ENCODE measurements around the gene GFM2. TPM values are rescaled to one million over a fixed set of nuclear protein-coding genes. Genes with fewer than 3 reads are reported as not detected.

GFM2 gene
- total and polyA plus RNA-seq, 2 of the 8 experiments (the other 6 are each of a cell fraction or from before 2014, with no cell fraction given): 17.8 to 30.6 TPM

DNA sequence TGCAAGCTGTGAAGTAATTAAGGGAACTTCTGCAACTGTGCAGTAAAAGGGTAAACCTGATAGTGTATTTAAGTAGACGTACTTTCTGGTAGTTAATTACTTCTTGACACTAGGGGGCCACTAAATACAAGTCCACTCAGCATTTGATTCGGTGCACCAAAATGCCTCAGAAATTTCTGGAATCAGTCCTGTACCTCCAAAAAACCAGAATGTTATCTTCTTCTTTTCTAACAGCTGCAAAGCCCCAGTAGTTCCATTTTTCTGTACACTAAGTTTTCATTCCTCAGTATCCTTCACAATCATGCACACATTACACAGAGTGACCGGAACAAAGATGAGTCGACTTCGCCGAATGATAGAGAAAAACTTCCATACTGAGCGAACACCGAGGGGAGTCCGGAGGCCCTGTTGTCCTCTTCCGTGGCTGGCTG is 484 bp downstream of the GFM2 start:
- Histone ChIP-seq H3K79me2 (ENCODE audit: control insufficient read depth in 1 of 2, insufficient read depth in 2 of 2, low read length in 2 of 2) (peaks cover 12 to 45% of the 10 kb centered on the region in 2 experiments), H2BK120ac (replicated peaks; ENCODE audit: low read depth, low read length) (no peak overlapping the region), H3K4me1 (replicated peaks in 1 of 4; ENCODE audit: control insufficient read depth in 3 of 4, insufficient read depth in 4 of 4, low read length in 3 of 4) (peaks cover 0 to 4% (median 2%) of the 10 kb centered on the region in 4 experiments; a peak in 2 of 7 replicates), H2BK12ac (ENCODE audit: low read depth, low read length) (no peak overlapping the region), H2AK5ac (ENCODE audit: low read depth, low read length) (no peak overlapping the region), H3K79me1 (ENCODE audit: low read depth, low read length) (peaks cover 3% of the 10 kb centered on the region; the same call in 1 of the 2 replicates), H3K14ac (ENCODE audit: insufficient read length) (no peak overlapping the region), H3K56ac (replicated peaks; ENCODE audit: insufficient read length, low read depth, low read length) (no peak overlapping the region), H3K27me3 (replicated peaks in 1 of 4; ENCODE audit: control insufficient read depth in 3 of 4, extremely low read depth in 1 of 4, insufficient read depth in 3 of 4, low read length in 3 of 4) (no peaks in the 10 kb centered on the region), H2BK5ac (ENCODE audit: low read depth, low read length) (no peak overlapping the region), H2BK20ac (ENCODE audit: low read length) (no peak overlapping the region), H4K8ac (ENCODE audit: extremely low read depth, insufficient read depth, low read length) (no peak overlapping the region), H4K5ac (ENCODE audit: insufficient read length, low read depth, low read length) (no peak overlapping the region), H2AFZ (ENCODE audit: low read length) (peak overlapping the region; percentile 92), H3K4me3 (ENCODE audit: extremely low read depth in 1 of 4, insufficient read depth in 2 of 4, low read depth in 3 of 4, low read length in 4 of 4) (peak overlapping the region; percentile 86 to 100 (median 93)), H3K9ac (replicated peaks in 1 of 4; ENCODE audit: extremely low read depth in 1 of 4, low read depth in 3 of 4, low read length in 3 of 4) (peak overlapping the region in 3 of 4 experiments; percentile 49 to 54 (median 49); a peak in 6 of 7 replicates), H4K91ac (replicated peaks; ENCODE audit: insufficient read length, low read length) (no peak overlapping the region), H3K36me3 (ENCODE audit: control insufficient read depth in 2 of 4, insufficient read depth in 4 of 4, low read length in 3 of 4) (peaks cover 0 to 33% (median 17%) of the 10 kb centered on the region in 4 experiments; a peak in 7 of 8 replicates), H3K27ac (ENCODE audit: low read depth, low read length) (no peak overlapping the region), H3K9me3 (ENCODE audit: insufficient read depth in 2 of 2, low read depth in 1 of 2, low read length in 1 of 2) (no peaks in the 10 kb centered on the region), H3K23ac (ENCODE audit: insufficient read length) (no peak overlapping the region), H4K20me1 (replicated peaks in 1 of 2; ENCODE audit: control insufficient read depth in 1 of 2, insufficient read depth in 2 of 2, low read length in 2 of 2) (peaks cover 0 to 3% of the 10 kb centered on the region in 2 experiments), H3K18ac (ENCODE audit: extremely low read depth, low read length) (no peak overlapping the region), H3K23me2 (ENCODE audit: low read depth, low read length) (no peaks in the 10 kb centered on the region; the same call in 1 of the 2 replicates), H3K4me2 (ENCODE audit: insufficient read depth in 1 of 2, low read depth in 2 of 2, low read length in 2 of 2) (peak overlapping the region; percentile 67 to 84), H2BK15ac (ENCODE audit: low read length) (no peak overlapping the region; the same call in 1 of the 2 replicates), H3K4ac (replicated peaks; ENCODE audit: insufficient read length, low read depth, low read length) (no peak overlapping the region)
- ChIA-PET CTCF (ENCODE audit: partially characterized antibody) (interaction anchor here (0.7 to 2.7 kb wide), 18 partner anchors 8 to 284 kb away, joined by 3 to 10 read pairs (median 4); no protein-coding TSS in a partner anchor), POLR2A (ENCODE audit: partially characterized antibody) (interaction anchor here (0.7 to 1.5 kb wide), 4 partner anchors 8 to 644 kb away, joined by 3 to 8 read pairs (median 6); partner anchors contain the start of gene FAM169A)
- FAIRE-seq (no peak), DNase-seq (ENCODE audit: low read depth in 1 of 2, low spot score in 2 of 2) (no peak)
- 7% methylated on average over 10 of the region's 10 CpGs; no CpG with 5 or more reads in 1 of the 2 experiments for WGBS, 2 experiments (ENCODE audit: extremely low coverage in 1 of 2, insufficient coverage in 1 of 2, insufficient read length in 1 of 2, insufficient replicate concordance in 2 of 2, low coverage in 1 of 2, low lambda C conversion rate in 2 of 2, missing lambda C conversion rate in 1 of 2)
- TF ChIP-seq RBBP5 (IDR thresholded peaks at IDR 0.05; ENCODE audit: borderline replicate concordance, low read depth, low read length): no peak
- peak; percentile 17 to 24; a peak in 2 of 4 replicates for TF ChIP-seq RAD21 (IDR thresholded peaks at IDR 0.05 in 1 of 2, conservative IDR thresholded peaks at IDR 0.05 in 1 of 2; ENCODE audit: low read depth in 2 of 2, low read length in 2 of 2)
- peak in 2 of 3 experiments; percentile 8 to 47; a peak in 2 of 4 replicates for TF ChIP-seq CTCF (IDR thresholded peaks at IDR 0.05; ENCODE audit: control extremely low read depth in 1 of 3, insufficient read depth in 1 of 3, low read depth in 1 of 3, low read length in 3 of 3)
- TF ChIP-seq CBX8 (IDR thresholded peaks at IDR 0.05; ENCODE audit: borderline replicate concordance, low read depth, low read length): no peak
